Hepatocyte (in vitro differentiated cells): ENCODE data around the gene KLC4. TPM values are rescaled to one million over a fixed set of nuclear protein-coding genes. Genes with fewer than 3 reads are reported as not detected.
A peak's percentile ranks its signal among the peaks of the same experiment; 100 is the strongest.

ENCODE experiments used
- DNase-seq: peaks from one replicate; pipeline ENCODE4 v3.0.0-alpha.2; 2016; ENCODE audit warnings: low spot score
- H2AFZ ChIP-seq: fragments of 200-600 bp; sonication (generic); 2 replicates; pipeline ENCODE4 v1.6.0; 2016; ENCODE audit warnings: antibody characterized with exemption, mild to moderate bottlenecking
- H3K27ac ChIP-seq: fragments of 200-600 bp; sonication (generic); 2 replicates; pipeline ENCODE4 v1.5.1; 2016; ENCODE audit warnings: mild to moderate bottlenecking
- H3K27me3 ChIP-seq: fragments of 200-600 bp; sonication (generic); 2 replicates; pipeline ENCODE4 v1.6.1; 2016
- H3K36me3 ChIP-seq: fragments of 200-600 bp; sonication (generic); replicated peaks from 2 replicates; pipeline ENCODE4 v1.5.1; 2016; ENCODE audit warnings: low read depth; ENCODE audit not compliant: insufficient read depth
- H3K4me1 ChIP-seq: fragments of 200-600 bp; sonication (generic); 2 replicates; pipeline ENCODE4 v1.5.1; 2016; ENCODE audit warnings: mild to moderate bottlenecking, moderate library complexity; ENCODE audit not compliant: insufficient read depth
- H3K4me2 ChIP-seq: fragments of 200-600 bp; sonication (generic); 2 replicates; pipeline ENCODE4 v1.6.0; 2016
- H3K4me3 ChIP-seq: fragments of 200-600 bp; sonication (generic); 2 replicates; pipeline ENCODE4 v1.5.1; 2016; ENCODE audit warnings: mild to moderate bottlenecking
- H3K79me2 ChIP-seq: fragments of 200-600 bp; sonication (generic); 2 replicates; pipeline ENCODE4 v1.6.0; 2017; ENCODE audit warnings: mild to moderate bottlenecking
- H3K9me2 ChIP-seq: fragments of 200-600 bp; sonication (generic); replicated peaks from 2 replicates; pipeline ENCODE4 v1.6.0; 2017; ENCODE audit warnings: mild to moderate bottlenecking; ENCODE audit not compliant: insufficient read depth
- H3K9me3 ChIP-seq: fragments of 200-600 bp; sonication (generic); 2 replicates; pipeline ENCODE4 v1.5.1; 2016; ENCODE audit warnings: low read depth, mild to moderate bottlenecking
- H4K20me1 ChIP-seq: fragments of 200-600 bp; sonication (generic); 2 replicates; pipeline ENCODE4 v1.6.0; 2016; ENCODE audit warnings: mild to moderate bottlenecking; ENCODE audit not compliant: insufficient read depth, poor library complexity, severe bottlenecking
- EZH2 ChIP-seq: fragments of 200-600 bp; sonication (generic); IDR thresholded peaks from 2 replicates; pipeline ENCODE4 v1.6.1; 2016; ENCODE audit warnings: antibody characterized with exemption, mild to moderate bottlenecking, borderline replicate concordance
- EZH2phosphoT487 ChIP-seq: fragments of 200-600 bp; sonication (generic); IDR thresholded peaks from one replicate; pipeline ENCODE4 v1.6.1; 2018; ENCODE audit warnings: antibody characterized with exemption, mild to moderate bottlenecking, low read depth, moderate library complexity; ENCODE audit not compliant: unreplicated experiment, severe bottlenecking
- WGBS: methylation state at CpG from one replicate; pipeline ENCODE4 v1.1.6; 2016; ENCODE audit warnings: low lambda C conversion rate; ENCODE audit errors: missing lambda C conversion rate; 5-methylcytosine and 5-hydroxymethylcytosine counted together
- polyA plus RNA-seq: library from polyadenylated mRNA; unstranded; fragments of >200 nt; fragmentation: Nextera tagmentation; extraction: Ambion mirVana; gene quantifications from 2 replicates; pipeline ENCODE4 v1.2.1, GENCODE V29; 2016
- total RNA-seq: library from RNA; depleted of rRNA; stranded (reverse); fragments of >200 nt; gene quantifications from 2 replicates; pipeline ENCODE4 v1.2.3, GENCODE V29; 2014
- TF ChIP-seq, protein P1 (sequence below): fragments of 200-600 bp; sonication (generic); IDR thresholded peaks from 2 replicates; pipeline ENCODE4 v1.5.1; 2016; ENCODE audit warnings: antibody characterized with exemption, mild to moderate bottlenecking; ENCODE audit not compliant: poor library complexity

The KLC4 gene
- total and polyA plus RNA-seq, 2 experiments from 2014 or later: 67.5 to 73.4 TPM

DNA sequence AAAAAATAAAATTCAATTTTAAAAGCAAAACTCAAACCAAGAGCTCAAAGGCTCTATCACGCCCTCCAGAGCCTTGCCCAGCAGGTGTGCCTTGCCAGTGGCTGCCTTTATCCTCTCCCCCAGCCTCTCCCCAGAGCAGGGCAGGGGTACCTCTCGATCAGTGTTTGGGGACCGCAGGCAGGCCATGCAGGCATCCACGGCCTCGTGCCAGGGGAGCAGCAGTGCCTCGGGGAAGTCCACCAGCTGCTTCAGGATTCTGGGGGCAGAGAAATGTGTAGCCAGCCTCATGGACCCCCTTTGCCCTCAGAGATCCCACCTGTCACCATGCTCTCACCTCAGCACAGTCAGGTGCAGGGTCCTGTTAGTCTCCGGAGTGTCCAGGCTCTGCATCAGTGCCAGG lies 11.4 kb upstream of the KLC4 start:
- no peak for DNase-seq
- Histone ChIP-seq H2AFZ (no peak overlapping the region), H3K4me3 (no peak overlapping the region), H3K9me2 (no peaks in the 10 kb centered on the region), H4K20me1 (no peaks in the 10 kb centered on the region), H3K79me2 (peaks cover 30% of the 10 kb centered on the region), H3K4me2 (no peak overlapping the region), H3K27ac (no peak overlapping the region), H3K27me3 (no peaks in the 10 kb centered on the region), H3K36me3 (no peaks in the 10 kb centered on the region), H3K9me3 (no peaks in the 10 kb centered on the region), H3K4me1 (peaks cover 23% of the 10 kb centered on the region)
- TF ChIP-seq EZH2phosphoT487: no peak
- TF ChIP-seq, protein P1, sequence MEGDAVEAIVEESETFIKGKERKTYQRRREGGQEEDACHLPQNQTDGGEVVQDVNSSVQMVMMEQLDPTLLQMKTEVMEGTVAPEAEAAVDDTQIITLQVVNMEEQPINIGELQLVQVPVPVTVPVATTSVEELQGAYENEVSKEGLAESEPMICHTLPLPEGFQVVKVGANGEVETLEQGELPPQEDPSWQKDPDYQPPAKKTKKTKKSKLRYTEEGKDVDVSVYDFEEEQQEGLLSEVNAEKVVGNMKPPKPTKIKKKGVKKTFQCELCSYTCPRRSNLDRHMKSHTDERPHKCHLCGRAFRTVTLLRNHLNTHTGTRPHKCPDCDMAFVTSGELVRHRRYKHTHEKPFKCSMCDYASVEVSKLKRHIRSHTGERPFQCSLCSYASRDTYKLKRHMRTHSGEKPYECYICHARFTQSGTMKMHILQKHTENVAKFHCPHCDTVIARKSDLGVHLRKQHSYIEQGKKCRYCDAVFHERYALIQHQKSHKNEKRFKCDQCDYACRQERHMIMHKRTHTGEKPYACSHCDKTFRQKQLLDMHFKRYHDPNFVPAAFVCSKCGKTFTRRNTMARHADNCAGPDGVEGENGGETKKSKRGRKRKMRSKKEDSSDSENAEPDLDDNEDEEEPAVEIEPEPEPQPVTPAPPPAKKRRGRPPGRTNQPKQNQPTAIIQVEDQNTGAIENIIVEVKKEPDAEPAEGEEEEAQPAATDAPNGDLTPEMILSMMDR: no peak
- TF ChIP-seq EZH2: no peak
- 95% methylated on average over 7 of the region's 7 CpGs for WGBS

DNA sequence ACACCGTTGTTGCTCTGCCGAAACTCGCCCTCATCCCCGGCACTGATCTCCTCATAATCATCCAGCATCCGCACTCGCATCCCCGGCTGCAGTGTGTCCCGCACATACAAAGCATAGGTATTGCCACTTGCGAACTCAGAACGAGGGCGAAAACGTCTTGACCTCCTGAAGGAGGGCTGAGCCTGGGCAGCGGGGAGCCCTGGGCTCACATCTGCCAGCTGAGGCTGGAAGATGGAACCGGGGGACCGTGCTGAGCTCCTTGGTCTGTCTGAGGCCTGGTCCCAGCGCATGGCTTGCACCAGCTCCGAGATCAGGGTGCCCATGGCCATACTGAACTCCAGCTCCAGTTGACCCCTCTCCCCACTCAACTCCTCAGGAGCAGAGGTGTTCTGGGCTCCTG lies 8.4 kb upstream of the KLC4 start:
- no peak for TF ChIP-seq EZH2phosphoT487
- TF ChIP-seq, protein P1: no peak
- H3K27ac ChIP-seq: no peak overlapping the region
- 94% methylated on average over 15 of the region's 17 CpGs for WGBS
- no peak overlapping the region for H2AFZ ChIP-seq
- no peak overlapping the region for H3K4me3 ChIP-seq
- peaks cover 38% of the 10 kb centered on the region for H3K79me2 ChIP-seq
- no peaks in the 10 kb centered on the region for H3K36me3 ChIP-seq
- peaks cover 27% of the 10 kb centered on the region for H3K4me1 ChIP-seq
- H3K9me3 ChIP-seq: no peaks in the 10 kb centered on the region
- H4K20me1 ChIP-seq: no peaks in the 10 kb centered on the region
- H3K4me2 ChIP-seq: peak overlapping the region; percentile 93
- no peaks in the 10 kb centered on the region for H3K9me2 ChIP-seq
- no peak for DNase-seq
- H3K27me3 ChIP-seq: no peaks in the 10 kb centered on the region

DNA sequence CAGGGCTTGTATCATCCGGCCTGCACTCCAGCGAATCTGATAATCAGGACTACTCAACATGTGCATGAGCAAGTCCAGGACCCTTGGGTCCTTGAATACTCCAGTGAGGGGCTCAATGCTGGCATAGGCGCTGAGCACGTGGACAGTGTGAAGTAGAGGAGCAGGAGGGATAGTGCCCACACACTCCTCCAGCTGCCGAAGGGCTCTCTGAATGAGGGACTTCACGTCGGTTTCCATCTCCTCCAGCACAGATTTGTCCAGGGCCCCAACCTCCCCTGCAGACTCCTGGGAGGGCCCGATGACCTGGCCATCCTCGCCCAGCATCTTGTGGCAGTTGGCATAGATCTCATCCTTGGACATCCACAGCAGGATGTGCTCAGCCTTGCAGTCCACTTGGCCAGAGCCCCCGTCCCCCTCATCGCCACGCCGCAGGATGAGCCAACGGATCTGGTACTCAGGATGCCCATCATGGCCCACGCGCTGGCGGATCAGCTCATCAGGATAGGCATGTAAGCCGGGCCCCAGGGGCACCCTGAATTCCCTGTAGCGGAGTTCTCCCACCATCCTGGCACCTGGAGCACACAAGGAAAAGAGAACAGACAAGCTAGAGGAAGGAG lies 7.1 kb upstream of the KLC4 start:
- TF ChIP-seq, protein P1: no peak
- TF ChIP-seq EZH2 (no peak), EZH2phosphoT487 (no peak)
- no peak for DNase-seq
- peaks cover 43% of the 10 kb centered on the region for H3K79me2 ChIP-seq
- peak overlapping the region; percentile 40 for H3K4me3 ChIP-seq
- H4K20me1 ChIP-seq: no peaks in the 10 kb centered on the region
- no peaks in the 10 kb centered on the region for H3K9me2 ChIP-seq
- peak overlapping the region; percentile 98 for H3K27ac ChIP-seq
- no peaks in the 10 kb centered on the region for H3K27me3 ChIP-seq
- 91% methylated on average over 19 of the region's 19 CpGs for WGBS
- H3K36me3 ChIP-seq: no peaks in the 10 kb centered on the region
- H3K9me3 ChIP-seq: no peaks in the 10 kb centered on the region
- H2AFZ ChIP-seq: no peak overlapping the region
- H3K4me2 ChIP-seq: peak overlapping the region; percentile 93
- peaks cover 27% of the 10 kb centered on the region for H3K4me1 ChIP-seq
